K562 (cell line): ENCODE data around the gene RASD2. TPM values are rescaled to one million over a fixed set of nuclear protein-coding genes. Genes with fewer than 3 reads are reported as not detected.

Experiments used
- ATAC-seq: fragments of 200-7000 bp; cut with Tn5 transposase; 3 replicates; pipeline ENCODE4 v1.9.1; 2020; ENCODE audit warnings: moderate library complexity
- BruUV-seq: library from RNA; stranded (reverse); fragments of 400-500 nt; replicated peaks from 2 replicates; lab custom pipeline; 2021; lab: Mats Ljungman, UMichigan
- CTCF ChIA-PET: fragments of 300-600 bp; formaldehyde crosslinking; extraction: SDS; loops from one replicate; lab custom pipeline; 2021; ENCODE audit warnings: low intra/inter-chr PET ratio; lab: Yijun Ruan, JAX
- POLR2A ChIA-PET: fragments of 300-600, 350-650 bp; sonication (Branson Sonifier 250); formaldehyde crosslinking; extraction: SDS; loops from one replicate; lab custom pipeline; 2021; ENCODE audit warnings: antibody characterized with exemption, inconsistent platforms; lab: Yijun Ruan, JAX
- DNase-seq, 4 experiments: peaks; one replicate each; pipeline versions ENCODE4 v3.0.0 to v3.0.0-alpha.2; 2011 to 2018; ENCODE audit warnings: low spot score in 3 of 4, mixed read lengths in 3 of 4; ENCODE audit errors: extremely low read depth in 1 of 4
- FAIRE-seq: peaks from 2 replicates; lab custom pipeline; 2011; peaks lifted over from hg19 to GRCh38; lab: Jason Lieb, UNC
- H2AFZ ChIP-seq: 2 replicates; pipeline ENCODE4 v1.6.0; 2011; ENCODE audit warnings: low read depth, low read length, control low read depth, inconsistent platforms
- H3K27ac ChIP-seq: fragments of 200-600 bp; 3 replicates; pipeline ENCODE4 v1.8.0; 2011; ENCODE audit warnings: low read depth, mild to moderate bottlenecking, control low read depth, inconsistent platforms, low read length, moderate library complexity, mixed read lengths; ENCODE audit errors: extremely low read depth
- H3K27me3 ChIP-seq, 2 experiments: fragments of 300-600 bp in 1 of 2; 2 replicates in 1 of 2; 3 replicates in 1 of 2; pipeline versions ENCODE4 v1.6.0 to v1.8.0; 2011; ENCODE audit warnings: inconsistent platforms in 2 of 2, low read length in 2 of 2, mild to moderate bottlenecking in 1 of 2, mixed read lengths in 1 of 2, moderate library complexity in 1 of 2; ENCODE audit not compliant: control insufficient read depth in 2 of 2, insufficient read depth in 2 of 2
- H3K36me3 ChIP-seq: fragments of 300-600 bp; 3 replicates; pipeline ENCODE4 v1.8.0; 2011; ENCODE audit warnings: mild to moderate bottlenecking, low read length, inconsistent platforms; ENCODE audit not compliant: control insufficient read depth, insufficient read depth
- H3K4me1 ChIP-seq, 2 experiments: fragments of 200-600 bp in 1 of 2; replicated peaks in 1 of 2; 2 replicates in 1 of 2; 3 replicates in 1 of 2; pipeline versions ENCODE4 v1.5.1 to v1.8.0; 2011; ENCODE audit warnings: inconsistent platforms in 2 of 2, low read length in 2 of 2, mild to moderate bottlenecking in 1 of 2, mixed read lengths in 1 of 2, moderate library complexity in 1 of 2; ENCODE audit not compliant: control insufficient read depth in 2 of 2, insufficient read depth in 2 of 2
- H3K4me2 ChIP-seq: 2 replicates; pipeline ENCODE4 v1.6.1; 2011; ENCODE audit warnings: low read length, control low read depth, inconsistent platforms, mixed read lengths; ENCODE audit not compliant: insufficient read depth
- H3K4me3 ChIP-seq: fragments of 200-600 bp; sonication (generic), shearing (Covaris generic); 2 replicates; pipeline ENCODE4 v1.5.1; 2016; ENCODE audit warnings: control low read depth, inconsistent platforms
- H3K79me2 ChIP-seq: fragments of 200-600 bp; 3 replicates; pipeline ENCODE4 v1.8.0; 2011; ENCODE audit warnings: low read length, inconsistent platforms; ENCODE audit not compliant: control insufficient read depth, insufficient read depth
- H3K9ac ChIP-seq, 2 experiments: 2 replicates each; pipeline versions ENCODE4 v1.6.0 to v1.6.1; 2011; ENCODE audit warnings: low read depth in 2 of 2, low read length in 2 of 2, control low read depth in 1 of 2, inconsistent platforms in 1 of 2, mild to moderate bottlenecking in 1 of 2, mixed read lengths in 1 of 2; ENCODE audit not compliant: insufficient read depth in 1 of 2
- H3K9me1 ChIP-seq: one replicate; pipeline ENCODE4 v1.6.0; 2011; ENCODE audit warnings: inconsistent platforms, mild to moderate bottlenecking, low read length, moderate library complexity; ENCODE audit not compliant: control insufficient read depth, insufficient read depth
- H3K9me3 ChIP-seq: replicated peaks from 2 replicates; pipeline ENCODE4 v1.5.1; 2011; ENCODE audit warnings: low read depth, low read length, inconsistent platforms; ENCODE audit not compliant: control insufficient read depth, insufficient read depth
- H4K20me1 ChIP-seq: replicated peaks from 2 replicates; pipeline ENCODE4 v1.6.1; 2011; ENCODE audit warnings: low read length, inconsistent platforms, mixed read lengths; ENCODE audit not compliant: control insufficient read depth, insufficient read depth
- CAMTA2 ChIP-seq: fragments of 250-450 bp; sonication (Bioruptor Pico); conservative IDR thresholded peaks from 2 replicates; pipeline ENCODE4 v1.5.1; 2022
- HOXB6 ChIP-seq: fragments of 250-450 bp; sonication (Bioruptor Pico); IDR thresholded peaks from 2 replicates; pipeline ENCODE4 v1.5.1; 2022; ENCODE audit warnings: mild to moderate bottlenecking, borderline replicate concordance
- KDM1A ChIP-seq, 2 experiments: fragments of 450-650 bp; IDR thresholded peaks; 2 replicates each; pipeline ENCODE4 v1.6.1; 2016; ENCODE audit warnings: mild to moderate bottlenecking in 2 of 2
- L3MBTL2 ChIP-seq: fragments of 450-650 bp; IDR thresholded peaks from 2 replicates; pipeline ENCODE4 v1.6.1; 2016; ENCODE audit warnings: mild to moderate bottlenecking, moderate library complexity
- MCM5 ChIP-seq: fragments of 450-650 bp; IDR thresholded peaks from 2 replicates; pipeline ENCODE4 v1.6.1; 2016; ENCODE audit warnings: low read depth
- MTA3 ChIP-seq: fragments of 450-650 bp; formaldehyde crosslinking; IDR thresholded peaks from 2 replicates; pipeline ENCODE4 v1.6.1; 2017; ENCODE audit warnings: mild to moderate bottlenecking, borderline replicate concordance
- NR4A1 ChIP-seq, 2 experiments: fragments of 250-450 bp in 1 of 2; fragments of 450-650 bp in 1 of 2; sonication (Bioruptor Pico) in 1 of 2; IDR thresholded peaks; 2 replicates each; pipeline versions ENCODE4 v1.4.0 to v1.6.1; 2016 to 2020; ENCODE audit warnings: mild to moderate bottlenecking in 2 of 2, missing compliant biosample characterization in 1 of 2, missing genetic modification characterization in 1 of 2, moderate library complexity in 1 of 2
- POLR2G ChIP-seq: fragments of 200-400 bp; formaldehyde crosslinking; IDR thresholded peaks from 2 replicates; pipeline ENCODE4 v1.6.1; 2017; ENCODE audit warnings: low read depth, mild to moderate bottlenecking, antibody characterized with exemption, low read length, moderate library complexity
- RBM25 ChIP-seq: fragments of 200-400 bp; formaldehyde crosslinking; IDR thresholded peaks from 2 replicates; pipeline ENCODE4 v1.6.1; 2018; ENCODE audit warnings: low read length, low read depth, moderate library complexity; ENCODE audit not compliant: severe bottlenecking
- U2AF1 ChIP-seq: fragments of 200-400 bp; formaldehyde crosslinking; optimal IDR thresholded peaks from 2 replicates; pipeline ENCODE3; 2017; ENCODE audit warnings: mild to moderate bottlenecking, low read depth, low read length, moderate library complexity
- WGBS: fragments of 100-300 bp; shearing (Covaris generic); methylation state at CpG from one replicate; pipeline ENCODE4 v1.1.6; 2016; ENCODE audit warnings: low coverage, mixed read lengths; ENCODE audit not compliant: insufficient coverage; ENCODE audit errors: missing lambda C conversion rate; 5-methylcytosine and 5-hydroxymethylcytosine counted together
- in situ Hi-C: fragments of 300-500 bp; cut with MboI; formaldehyde crosslinking; loops from 4 replicates; pipeline ENCODE4 v1.15.0; 2018; ENCODE audit warnings: inconsistent platforms, mixed read lengths
- intact Hi-C: fragments of 100-400 bp; cut with micrococcal nuclease; formaldehyde crosslinking; loops from 2 replicates; pipeline ENCODE4 v1.14.2; 2022
- polyA plus RNA-seq, 8 experiments: library from polyadenylated mRNA; depleted of rRNA in 4 of 8; stranded (reverse) in 5 of 8; unstranded in 3 of 8; fragments of >200 nt; fragmentation: Nextera tagmentation in 2 of 8; fragmentation: Illumina TruSeq in 1 of 8; extraction: Ambion mirVana in 2 of 8; extraction: Trizol in 1 of 8; gene quantifications; 2 replicates each; pipeline versions ENCODE4 v1.2.1 to v1.2.3, GENCODE V29; 2011 to 2014; ENCODE audit warnings: inconsistent platforms in 1 of 8, missing spikeins in 1 of 8
- total RNA-seq, 7 experiments: library from RNA; depleted of rRNA in 6 of 7; stranded (reverse); fragments of >200 nt in 6 of 7; fragmentation: Illumina TruSeq in 2 of 7; extraction: Trizol in 2 of 7; gene quantifications; 2 replicates each; pipeline versions ENCODE4 v1.2.1 to v1.2.3, GENCODE V29; 2011 to 2021; ENCODE audit warnings: low replicate concordance in 1 of 7
- TF ChIP-seq, protein P1 (sequence below): sonication (generic); formaldehyde crosslinking; IDR thresholded peaks from 2 replicates; pipeline ENCODE4 v1.9.0; 2022; ENCODE audit warnings: mild to moderate bottlenecking, missing genetic modification reagents
- TF ChIP-seq, protein P2 (sequence below): fragments of 250-450 bp; sonication (Bioruptor Pico); IDR thresholded peaks from 2 replicates; pipeline ENCODE4 v1.5.0; 2021
- TF ChIP-seq, protein P3 (sequence below): fragments of 250-450 bp; sonication (Bioruptor Pico); IDR thresholded peaks from 2 replicates; pipeline ENCODE4 v1.6.1; 2021; ENCODE audit warnings: mild to moderate bottlenecking

The RASD2 gene
- total and polyA plus RNA-seq, 9 of the 15 experiments (the other 6 are each of a cell fraction or from before 2014, with no cell fraction given): 0.05 TPM; not detected in 8

DNA sequence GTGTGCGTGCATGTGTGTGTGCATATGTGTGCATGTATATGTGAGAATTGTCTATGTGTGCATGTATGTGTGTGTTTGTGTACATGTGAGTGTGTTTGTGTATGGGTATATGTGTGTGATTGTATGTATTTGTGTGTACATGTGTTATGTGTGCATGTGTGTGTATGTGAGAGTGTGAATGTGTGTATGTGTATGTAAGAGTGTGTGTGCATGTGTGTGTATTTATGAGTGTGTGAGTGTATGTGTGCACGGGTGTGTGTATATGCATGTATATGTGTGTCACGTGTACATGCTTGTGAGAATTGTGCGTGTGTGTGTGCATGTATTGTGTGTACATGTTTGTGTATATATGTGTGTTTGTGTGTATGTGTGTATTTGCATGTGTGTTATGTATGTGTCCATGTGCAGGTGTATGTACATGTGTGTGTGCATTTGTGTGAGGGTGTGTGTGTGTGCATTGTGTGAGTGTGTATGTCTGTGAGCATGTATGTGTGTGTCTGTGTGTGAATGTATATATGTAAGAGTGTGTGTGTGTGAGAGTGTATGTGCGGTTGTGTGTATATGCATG, 60.5 kb downstream of the RASD2 start:
- Histone ChIP-seq H2AFZ (no peak overlapping the region), H3K9me1 (no peaks in the 10 kb centered on the region), H3K79me2 (no peaks in the 10 kb centered on the region), H3K4me3 (no peak overlapping the region), H3K9me3 (0 out of 2 replicates have a peak, but pooled peaks cover 1% of the 10 kb centered on the region), H3K27ac (no peak overlapping the region), H4K20me1 (no peaks in the 10 kb centered on the region), H3K36me3 (no peaks in the 10 kb centered on the region), H3K4me1 (peaks cover 0 to 4% of the 10 kb centered on the region in 2 experiments; a peak in 2 of 5 replicates), H3K4me2 (no peak overlapping the region), H3K27me3 (peaks cover 0 to 20% of the 10 kb centered on the region in 2 experiments; a peak in 3 of 5 replicates), H3K9ac (no peak overlapping the region)
- 24% methylated on average over 5 of the region's 5 CpGs for WGBS
- no peak for DNase-seq
- in situ Hi-C loops: no loop called here
- no peak for ATAC-seq
- BruUV-seq: no TSS peak
- no peak for FAIRE-seq
- ChIA-PET POLR2A (no interaction called here), CTCF (no interaction called here)
- intact Hi-C loops: no loop called here
- no peak for TF ChIP-seq MCM5
- TF ChIP-seq KDM1A (IDR thresholded peaks at IDR 0.05): peak in 1 of 2 experiments; percentile 16; a peak in 1 of 4 replicates
- TF ChIP-seq U2AF1: no peak
- TF ChIP-seq, protein P1, sequence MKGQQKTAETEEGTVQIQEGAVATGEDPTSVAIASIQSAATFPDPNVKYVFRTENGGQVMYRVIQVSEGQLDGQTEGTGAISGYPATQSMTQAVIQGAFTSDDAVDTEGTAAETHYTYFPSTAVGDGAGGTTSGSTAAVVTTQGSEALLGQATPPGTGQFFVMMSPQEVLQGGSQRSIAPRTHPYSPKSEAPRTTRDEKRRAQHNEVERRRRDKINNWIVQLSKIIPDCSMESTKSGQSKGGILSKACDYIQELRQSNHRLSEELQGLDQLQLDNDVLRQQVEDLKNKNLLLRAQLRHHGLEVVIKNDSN (CRISPR knock-in tag): peak; percentile 7; the same call in 1 of the 2 replicates
- no peak for TF ChIP-seq HOXB6 (CRISPR knock-in tag)
- TF ChIP-seq, protein P2, sequence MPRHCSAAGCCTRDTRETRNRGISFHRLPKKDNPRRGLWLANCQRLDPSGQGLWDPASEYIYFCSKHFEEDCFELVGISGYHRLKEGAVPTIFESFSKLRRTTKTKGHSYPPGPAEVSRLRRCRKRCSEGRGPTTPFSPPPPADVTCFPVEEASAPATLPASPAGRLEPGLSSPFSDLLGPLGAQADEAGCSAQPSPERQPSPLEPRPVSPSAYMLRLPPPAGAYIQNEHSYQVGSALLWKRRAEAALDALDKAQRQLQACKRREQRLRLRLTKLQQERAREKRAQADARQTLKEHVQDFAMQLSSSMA (CRISPR knock-in tag): no peak
- TF ChIP-seq RBM25: no peak
- no peak for TF ChIP-seq NR4A1 (CRISPR knock-in tag; IDR thresholded peaks at IDR 0.05)
- TF ChIP-seq NR4A1 (tag; IDR thresholded peaks at IDR 0.05): no peak
- no peak for TF ChIP-seq POLR2G
- TF ChIP-seq CAMTA2 (CRISPR knock-in tag): no peak
- no peak for TF ChIP-seq MTA3
- TF ChIP-seq L3MBTL2: no peak
- TF ChIP-seq, protein P3, sequence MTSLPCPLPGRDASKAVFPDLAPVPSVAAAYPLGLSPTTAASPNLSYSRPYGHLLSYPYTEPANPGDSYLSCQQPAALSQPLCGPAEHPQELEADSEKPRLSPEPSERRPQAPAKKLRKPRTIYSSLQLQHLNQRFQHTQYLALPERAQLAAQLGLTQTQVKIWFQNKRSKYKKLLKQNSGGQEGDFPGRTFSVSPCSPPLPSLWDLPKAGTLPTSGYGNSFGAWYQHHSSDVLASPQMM (CRISPR knock-in tag): no peak
